H1 (cell line): ENCODE data around the gene CROCC2. TPM values are rescaled to one million over a fixed set of nuclear protein-coding genes. Genes with fewer than 3 reads are reported as not detected.

Experiments used
- CHD2 ChIP-seq: IDR thresholded peaks from 2 replicates; pipeline ENCODE4 v1.6.1; 2012; ENCODE audit warnings: low read length, improper control_type of control experiment
- polyA plus RNA-seq, 7 experiments: library from polyadenylated mRNA; depleted of rRNA in 3 of 7; stranded (reverse) in 5 of 7; unstranded in 2 of 7; fragments of >200 nt in 5 of 7; fragments of 200-250 nt in 2 of 7; gene quantifications; 1 replicate in 5 of 7; 2 replicates in 1 of 7; 4 replicates in 1 of 7; pipeline versions ENCODE4 v1.2.1 to v1.2.3, GENCODE V29; 2011 to 2013; ENCODE audit warnings: missing spikeins in 2 of 7, mixed read lengths in 2 of 7
- total RNA-seq: library from RNA; stranded (reverse); fragmentation: NEBNext Ultra II Directional; extraction: Animal tissue kit (Norgen Biotek cat#: 25700); gene quantifications from 2 replicates; pipeline ENCODE4 v1.2.1, GENCODE V29; 2021
- TF ChIP-seq, protein P1 (sequence below): IDR thresholded peaks from 2 replicates; pipeline ENCODE4 v1.6.1; 2012; ENCODE audit warnings: inconsistent platforms

CROCC2 gene
- total and polyA plus RNA-seq, 2 of the 8 experiments (the other 6 are each of a cell fraction or from before 2014, with no cell fraction given) = not detected

DNA sequence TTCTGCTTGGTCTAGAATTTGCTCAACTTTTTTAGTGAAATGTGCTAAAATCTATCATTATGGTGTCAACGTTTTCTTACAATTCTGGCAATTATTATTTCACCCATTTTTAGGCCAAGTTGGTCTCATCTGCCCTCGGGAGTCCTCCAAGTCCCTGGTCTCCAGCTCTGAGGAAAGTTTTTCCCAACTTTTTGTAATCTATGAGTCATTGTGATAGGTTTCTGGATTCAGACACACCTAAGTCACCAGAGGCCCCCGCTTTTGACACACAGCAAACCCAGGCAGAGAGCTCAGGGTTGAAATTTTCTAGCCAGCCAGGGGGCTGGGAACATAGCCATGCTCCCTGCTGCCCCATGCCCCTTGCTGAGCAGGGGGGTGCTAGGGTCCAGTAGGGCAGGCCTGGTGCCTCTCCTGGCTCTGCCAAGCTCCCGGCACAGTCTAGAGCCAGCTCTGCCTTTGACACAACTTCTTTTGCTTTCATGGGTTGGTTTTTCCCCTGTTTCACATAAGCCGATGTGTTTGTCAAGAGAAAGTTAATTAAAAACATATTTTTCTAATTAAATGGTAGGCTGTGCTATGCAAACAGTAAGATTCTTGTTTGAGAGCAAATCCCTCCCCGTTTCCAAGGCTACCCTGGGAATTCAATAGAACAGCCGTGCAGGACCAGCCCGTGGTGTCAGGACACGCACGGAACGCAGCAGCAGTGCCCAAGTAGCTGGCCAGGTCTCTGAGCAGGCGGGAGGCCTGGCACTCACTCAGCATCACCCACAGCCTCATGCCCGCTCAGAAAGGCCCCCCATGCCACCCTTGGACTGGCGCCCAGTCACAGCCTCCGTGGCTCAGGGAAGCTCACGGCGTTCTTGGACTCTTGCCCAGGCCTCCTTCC, 66.7 kb downstream of the CROCC2 start (continued):
- TF ChIP-seq, protein P1, sequence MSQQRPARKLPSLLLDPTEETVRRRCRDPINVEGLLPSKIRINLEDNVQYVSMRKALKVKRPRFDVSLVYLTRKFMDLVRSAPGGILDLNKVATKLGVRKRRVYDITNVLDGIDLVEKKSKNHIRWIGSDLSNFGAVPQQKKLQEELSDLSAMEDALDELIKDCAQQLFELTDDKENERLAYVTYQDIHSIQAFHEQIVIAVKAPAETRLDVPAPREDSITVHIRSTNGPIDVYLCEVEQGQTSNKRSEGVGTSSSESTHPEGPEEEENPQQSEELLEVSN = no peak
- TF ChIP-seq CHD2 = no peak
